ENCODE measurements around the gene SORCS1.
"Not testable (repeated sequence)": the region's sequence is repeated elsewhere in the genome, so short reads cannot be mapped to it uniquely, and the experiment has no call there.

The SORCS1 gene

GRCh38 chr10:107043461-107043860, 121.0 kb downstream of the SORCS1 start:
- no peak for DNase-seq (ENCODE audit: low spot score)

- no peak for DNase-seq (ENCODE audit: low spot score)
Observed at GRCh38 chr10:107037192-107038122, 127.0 kb downstream of the SORCS1 start.

- no peak for DNase-seq (ENCODE audit: low spot score)
Observed at GRCh38 chr10:107033799-107034422, 130.6 kb downstream of the SORCS1 start.

- DNase-seq (ENCODE audit: low spot score): no peak
Observed at GRCh38 chr10:107032700-107033401, 131.7 kb downstream of the SORCS1 start.

- no peak for DNase-seq (ENCODE audit: low spot score)
Observed at GRCh38 chr10:107031931-107032699, 132.4 kb downstream of the SORCS1 start.

GRCh38 chr10:107028236-107028635, 136.3 kb downstream of the SORCS1 start:
- DNase-seq (ENCODE audit: low spot score): no peak

GRCh38 chr10:107025676-107026075, 138.8 kb downstream of the SORCS1 start:
- DNase-seq (ENCODE audit: low spot score): no peak

- not testable (repeated sequence) for DNase-seq (ENCODE audit: low spot score)
Observed at GRCh38 chr10:107024033-107024432, 140.5 kb downstream of the SORCS1 start.

- DNase-seq (ENCODE audit: low spot score): no peak
Observed at GRCh38 chr10:107022600-107023354, 141.7 kb downstream of the SORCS1 start.

- DNase-seq (ENCODE audit: low spot score): no peak
Observed at GRCh38 chr10:107019154-107019553, 145.4 kb downstream of the SORCS1 start.

- DNase-seq (ENCODE audit: low spot score): no peak
Observed at GRCh38 chr10:107013258-107014006, 151.1 kb downstream of the SORCS1 start.

GRCh38 chr10:107011992-107012391, 152.5 kb downstream of the SORCS1 start:
- DNase-seq (ENCODE audit: low spot score): no peak

- DNase-seq (ENCODE audit: low spot score): no peak
Observed at GRCh38 chr10:107011105-107011504, 153.4 kb downstream of the SORCS1 start.

GRCh38 chr10:107010531-107010930, 154.0 kb downstream of the SORCS1 start:
- no peak for DNase-seq (ENCODE audit: low spot score)

- no peak for DNase-seq (ENCODE audit: low spot score)
Observed at GRCh38 chr10:107004362-107004761, 160.1 kb downstream of the SORCS1 start.

- no peak for DNase-seq (ENCODE audit: low spot score)
Observed at GRCh38 chr10:107002068-107002467, 162.4 kb downstream of the SORCS1 start.

GRCh38 chr10:106999118-106999707, 165.3 kb downstream of the SORCS1 start:
- DNase-seq (ENCODE audit: low spot score): no peak

- DNase-seq (ENCODE audit: low spot score): no peak
Observed at GRCh38 chr10:106997721-106998120, 166.8 kb downstream of the SORCS1 start.

GRCh38 chr10:106996510-106996909, 168.0 kb downstream of the SORCS1 start:
- DNase-seq (ENCODE audit: low spot score): no peak

GRCh38 chr10:106992055-106992454, 172.5 kb downstream of the SORCS1 start:
- no peak for DNase-seq (ENCODE audit: low spot score)

Measured in HuH-7.5 (cell line).